SK-N-SH treated with all-trans-retinoic acid at 6 μM for 48 hours (cell line): ENCODE measurements around the gene LRRC8E.

Experiments
- CREB5 ChIP-seq: fragments of 250-450 bp; sonication (Bioruptor Pico); IDR thresholded peaks from 2 replicates; pipeline ENCODE4 v1.5.1; 2020; ENCODE audit warnings: low read depth, mild to moderate bottlenecking, moderate library complexity
- CSRNP3 ChIP-seq: fragments of 250-450 bp; sonication (Bioruptor Pico); IDR thresholded peaks from 2 replicates; pipeline ENCODE4 v1.5.1; 2021; ENCODE audit warnings: mild to moderate bottlenecking, moderate library complexity
- ISL1 ChIP-seq: fragments of 250-450 bp; sonication (Bioruptor Pico); IDR thresholded peaks from 2 replicates; pipeline ENCODE4 v2.1.2; 2022; ENCODE audit warnings: mild to moderate bottlenecking, moderate library complexity
- PATZ1 ChIP-seq: fragments of 250-450 bp; sonication (Bioruptor Pico); IDR thresholded peaks from 2 replicates; pipeline ENCODE4 v1.8.0; 2020; ENCODE audit warnings: mild to moderate bottlenecking, moderate library complexity, borderline replicate concordance
- TOX ChIP-seq: fragments of 250-450 bp; sonication (Bioruptor Pico); IDR thresholded peaks from 2 replicates; pipeline ENCODE4 v1.8.0; 2021; ENCODE audit warnings: mild to moderate bottlenecking, moderate library complexity, borderline replicate concordance
- ZFP3 ChIP-seq: fragments of 250-450 bp; sonication (Bioruptor Pico); IDR thresholded peaks from 2 replicates; pipeline ENCODE4 v1.5.0; 2020; ENCODE audit warnings: mild to moderate bottlenecking, moderate library complexity
- ZFP30 ChIP-seq: fragments of 450-650 bp; formaldehyde crosslinking; IDR thresholded peaks from 2 replicates; pipeline ENCODE4 v1.5.0; 2022; ENCODE audit warnings: mild to moderate bottlenecking, moderate library complexity
- ZNF8 ChIP-seq: fragments of 450-650 bp; formaldehyde crosslinking; IDR thresholded peaks from 2 replicates; pipeline ENCODE4 v1.5.0; 2020; ENCODE audit warnings: mild to moderate bottlenecking, moderate library complexity
- TF ChIP-seq, protein P1 (sequence below): fragments of 250-450 bp; sonication (Bioruptor Pico); IDR thresholded peaks from 2 replicates; pipeline ENCODE4 v1.8.0; 2021; ENCODE audit warnings: low read depth, mild to moderate bottlenecking, moderate library complexity, borderline replicate concordance

- no peak for TF ChIP-seq PATZ1 (CRISPR knock-in tag)
- TF ChIP-seq TOX (CRISPR knock-in tag) = no peak
- TF ChIP-seq ZFP30 (CRISPR knock-in tag) = no peak
- TF ChIP-seq, protein P1, sequence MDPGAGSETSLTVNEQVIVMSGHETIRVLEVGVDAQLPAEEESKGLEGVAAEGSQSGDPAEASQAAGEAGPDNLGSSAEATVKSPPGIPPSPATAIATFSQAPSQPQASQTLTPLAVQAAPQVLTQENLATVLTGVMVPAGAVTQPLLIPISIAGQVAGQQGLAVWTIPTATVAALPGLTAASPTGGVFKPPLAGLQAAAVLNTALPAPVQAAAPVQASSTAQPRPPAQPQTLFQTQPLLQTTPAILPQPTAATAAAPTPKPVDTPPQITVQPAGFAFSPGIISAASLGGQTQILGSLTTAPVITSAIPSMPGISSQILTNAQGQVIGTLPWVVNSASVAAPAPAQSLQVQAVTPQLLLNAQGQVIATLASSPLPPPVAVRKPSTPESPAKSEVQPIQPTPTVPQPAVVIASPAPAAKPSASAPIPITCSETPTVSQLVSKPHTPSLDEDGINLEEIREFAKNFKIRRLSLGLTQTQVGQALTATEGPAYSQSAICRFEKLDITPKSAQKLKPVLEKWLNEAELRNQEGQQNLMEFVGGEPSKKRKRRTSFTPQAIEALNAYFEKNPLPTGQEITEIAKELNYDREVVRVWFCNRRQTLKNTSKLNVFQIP (CRISPR knock-in tag) = no peak
- no peak for TF ChIP-seq ISL1 (CRISPR knock-in tag)
- no peak for TF ChIP-seq ZFP3
- TF ChIP-seq ZNF8 (CRISPR knock-in tag) = no peak
- no peak for TF ChIP-seq CREB5
- no peak for TF ChIP-seq CSRNP3 (CRISPR knock-in tag)
These were observed 9.0 kb downstream of the LRRC8E start for GRCh38 chr19:7897292-7897691.
